K562 (cell line): Measurements from ENCODE around the gene CEP128. TPM values are rescaled to one million over a fixed set of nuclear protein-coding genes. Genes with fewer than 3 reads are reported as not detected.
A peak's percentile ranks its signal among the peaks of the same experiment; 100 is the strongest.

ENCODE experiments used
- ATAC-seq: fragments of 200-7000 bp; cut with Tn5 transposase; 3 replicates; pipeline ENCODE4 v1.9.1; 2020; ENCODE audit warnings: moderate library complexity
- BruUV-seq: library from RNA; stranded (reverse); fragments of 400-500 nt; replicated peaks from 2 replicates; lab custom pipeline; 2021; lab: Mats Ljungman, UMichigan
- CTCF ChIA-PET: fragments of 300-600 bp; formaldehyde crosslinking; extraction: SDS; loops from one replicate; lab custom pipeline; 2021; ENCODE audit warnings: low intra/inter-chr PET ratio; lab: Yijun Ruan, JAX
- POLR2A ChIA-PET: fragments of 300-600, 350-650 bp; sonication (Branson Sonifier 250); formaldehyde crosslinking; extraction: SDS; loops from one replicate; lab custom pipeline; 2021; ENCODE audit warnings: antibody characterized with exemption, inconsistent platforms; lab: Yijun Ruan, JAX
- DNase-seq, 4 experiments: peaks; one replicate each; pipeline versions ENCODE4 v3.0.0 to v3.0.0-alpha.2; 2011 to 2018; ENCODE audit warnings: low spot score in 3 of 4, mixed read lengths in 3 of 4; ENCODE audit errors: extremely low read depth in 1 of 4
- FAIRE-seq: peaks from 2 replicates; lab custom pipeline; 2011; peaks lifted over from hg19 to GRCh38; lab: Jason Lieb, UNC
- H2AFZ ChIP-seq: 2 replicates; pipeline ENCODE4 v1.6.0; 2011; ENCODE audit warnings: low read depth, low read length, control low read depth, inconsistent platforms
- H3K27ac ChIP-seq: fragments of 200-600 bp; 3 replicates; pipeline ENCODE4 v1.8.0; 2011; ENCODE audit warnings: low read depth, mild to moderate bottlenecking, control low read depth, inconsistent platforms, low read length, moderate library complexity, mixed read lengths; ENCODE audit errors: extremely low read depth
- H3K27me3 ChIP-seq, 2 experiments: fragments of 300-600 bp in 1 of 2; 2 replicates in 1 of 2; 3 replicates in 1 of 2; pipeline versions ENCODE4 v1.6.0 to v1.8.0; 2011; ENCODE audit warnings: inconsistent platforms in 2 of 2, low read length in 2 of 2, mild to moderate bottlenecking in 1 of 2, mixed read lengths in 1 of 2, moderate library complexity in 1 of 2; ENCODE audit not compliant: control insufficient read depth in 2 of 2, insufficient read depth in 2 of 2
- H3K36me3 ChIP-seq: fragments of 300-600 bp; 3 replicates; pipeline ENCODE4 v1.8.0; 2011; ENCODE audit warnings: mild to moderate bottlenecking, low read length, inconsistent platforms; ENCODE audit not compliant: control insufficient read depth, insufficient read depth
- H3K4me1 ChIP-seq, 2 experiments: fragments of 200-600 bp in 1 of 2; replicated peaks in 1 of 2; 2 replicates in 1 of 2; 3 replicates in 1 of 2; pipeline versions ENCODE4 v1.5.1 to v1.8.0; 2011; ENCODE audit warnings: inconsistent platforms in 2 of 2, low read length in 2 of 2, mild to moderate bottlenecking in 1 of 2, mixed read lengths in 1 of 2, moderate library complexity in 1 of 2; ENCODE audit not compliant: control insufficient read depth in 2 of 2, insufficient read depth in 2 of 2
- H3K4me2 ChIP-seq: 2 replicates; pipeline ENCODE4 v1.6.1; 2011; ENCODE audit warnings: low read length, control low read depth, inconsistent platforms, mixed read lengths; ENCODE audit not compliant: insufficient read depth
- H3K4me3 ChIP-seq: fragments of 200-600 bp; sonication (generic), shearing (Covaris generic); 2 replicates; pipeline ENCODE4 v1.5.1; 2016; ENCODE audit warnings: control low read depth, inconsistent platforms
- H3K79me2 ChIP-seq: fragments of 200-600 bp; 3 replicates; pipeline ENCODE4 v1.8.0; 2011; ENCODE audit warnings: low read length, inconsistent platforms; ENCODE audit not compliant: control insufficient read depth, insufficient read depth
- H3K9ac ChIP-seq, 2 experiments: 2 replicates each; pipeline versions ENCODE4 v1.6.0 to v1.6.1; 2011; ENCODE audit warnings: low read depth in 2 of 2, low read length in 2 of 2, control low read depth in 1 of 2, inconsistent platforms in 1 of 2, mild to moderate bottlenecking in 1 of 2, mixed read lengths in 1 of 2; ENCODE audit not compliant: insufficient read depth in 1 of 2
- H3K9me1 ChIP-seq: one replicate; pipeline ENCODE4 v1.6.0; 2011; ENCODE audit warnings: inconsistent platforms, mild to moderate bottlenecking, low read length, moderate library complexity; ENCODE audit not compliant: control insufficient read depth, insufficient read depth
- H3K9me3 ChIP-seq: replicated peaks from 2 replicates; pipeline ENCODE4 v1.5.1; 2011; ENCODE audit warnings: low read depth, low read length, inconsistent platforms; ENCODE audit not compliant: control insufficient read depth, insufficient read depth
- H4K20me1 ChIP-seq: replicated peaks from 2 replicates; pipeline ENCODE4 v1.6.1; 2011; ENCODE audit warnings: low read length, inconsistent platforms, mixed read lengths; ENCODE audit not compliant: control insufficient read depth, insufficient read depth
- C11orf30 ChIP-seq: fragments of 450-650 bp; IDR thresholded peaks from 2 replicates; pipeline ENCODE4 v1.6.1; 2016; ENCODE audit warnings: low read depth, mild to moderate bottlenecking
- CBFA2T2 ChIP-seq: fragments of 450-650 bp; conservative IDR thresholded peaks from 2 replicates; pipeline ENCODE4 v1.6.1; 2017; ENCODE audit warnings: mild to moderate bottlenecking
- MAFF ChIP-seq: IDR thresholded peaks from 2 replicates; pipeline ENCODE4 v1.6.1; 2012; ENCODE audit warnings: low read length, improper control_type of control experiment
- MAFG ChIP-seq: fragments of 450-650 bp; conservative IDR thresholded peaks from 2 replicates; pipeline ENCODE4 v1.6.1; 2016; ENCODE audit warnings: missing genetic modification characterization, missing compliant biosample characterization
- MAFK ChIP-seq: IDR thresholded peaks from 2 replicates; pipeline ENCODE4 v1.6.1; 2011; ENCODE audit warnings: low read length, improper control_type of control experiment
- NR2C1 ChIP-seq, 2 experiments: fragments of 450-650 bp; IDR thresholded peaks; 2 replicates each; pipeline ENCODE4 v1.6.1; 2017; ENCODE audit warnings: mild to moderate bottlenecking in 2 of 2, antibody characterized with exemption in 1 of 2, inconsistent platforms in 1 of 2, missing compliant biosample characterization in 1 of 2, missing genetic modification characterization in 1 of 2
- PRPF4 ChIP-seq: fragments of 200-400 bp; formaldehyde crosslinking; IDR thresholded peaks from one replicate; pipeline ENCODE4 v1.6.1; 2017; ENCODE audit warnings: low read length, low read depth, mild to moderate bottlenecking; ENCODE audit not compliant: insufficient read depth, poor library complexity, severe bottlenecking
- SPI1 ChIP-seq: IDR thresholded peaks from 2 replicates; pipeline ENCODE4 v1.6.1; 2011; ENCODE audit warnings: low read depth, low read length, control low read depth, borderline replicate concordance
- THAP7 ChIP-seq: fragments of 250-450 bp; sonication (Bioruptor Pico); IDR thresholded peaks from 2 replicates; pipeline ENCODE4 v1.5.0; 2021
- ZNF316 ChIP-seq: fragments of 450-650 bp; IDR thresholded peaks from 2 replicates; pipeline ENCODE4 v1.6.1; 2016
- WGBS: fragments of 100-300 bp; shearing (Covaris generic); methylation state at CpG from one replicate; pipeline ENCODE4 v1.1.6; 2016; ENCODE audit warnings: low coverage, mixed read lengths; ENCODE audit not compliant: insufficient coverage; ENCODE audit errors: missing lambda C conversion rate; 5-methylcytosine and 5-hydroxymethylcytosine counted together
- in situ Hi-C: fragments of 300-500 bp; cut with MboI; formaldehyde crosslinking; loops from 4 replicates; pipeline ENCODE4 v1.15.0; 2018; ENCODE audit warnings: inconsistent platforms, mixed read lengths
- intact Hi-C: fragments of 100-400 bp; cut with micrococcal nuclease; formaldehyde crosslinking; loops from 2 replicates; pipeline ENCODE4 v1.14.2; 2022
- polyA plus RNA-seq, 8 experiments: library from polyadenylated mRNA; depleted of rRNA in 4 of 8; stranded (reverse) in 5 of 8; unstranded in 3 of 8; fragments of >200 nt; fragmentation: Nextera tagmentation in 2 of 8; fragmentation: Illumina TruSeq in 1 of 8; extraction: Ambion mirVana in 2 of 8; extraction: Trizol in 1 of 8; gene quantifications; 2 replicates each; pipeline versions ENCODE4 v1.2.1 to v1.2.3, GENCODE V29; 2011 to 2014; ENCODE audit warnings: inconsistent platforms in 1 of 8, missing spikeins in 1 of 8
- total RNA-seq, 7 experiments: library from RNA; depleted of rRNA in 6 of 7; stranded (reverse); fragments of >200 nt in 6 of 7; fragmentation: Illumina TruSeq in 2 of 7; extraction: Trizol in 2 of 7; gene quantifications; 2 replicates each; pipeline versions ENCODE4 v1.2.1 to v1.2.3, GENCODE V29; 2011 to 2021; ENCODE audit warnings: low replicate concordance in 1 of 7

CEP128 gene
- total and polyA plus RNA-seq, 9 of the 15 experiments (the other 6 are each of a cell fraction or from before 2014, with no cell fraction given): 2.3 to 9.2 (median 4.6) TPM

- 0% methylated on average over 1 of the region's 1 CpG for WGBS
- H3K9ac ChIP-seq: no peak overlapping the region
- no peak overlapping the region for H3K4me3 ChIP-seq
- peaks cover 0 to 9% of the 10 kb centered on the region in 2 experiments; a peak in 3 of 5 replicates for H3K4me1 ChIP-seq
- H4K20me1 ChIP-seq: no peaks in the 10 kb centered on the region
- ATAC-seq (no peak), DNase-seq (no peak), FAIRE-seq (no peak)
- peak; percentile 7; the same call in 1 of the 2 replicates for TF ChIP-seq SPI1
- no peak for TF ChIP-seq NR2C1 (IDR thresholded peaks at IDR 0.05)
- TF ChIP-seq NR2C1 (tag; IDR thresholded peaks at IDR 0.05): no peak
- H3K79me2 ChIP-seq: no peaks in the 10 kb centered on the region
- H3K36me3 ChIP-seq: no peaks in the 10 kb centered on the region
- POLR2A ChIA-PET: no interaction called here
- BruUV-seq: no TSS peak
- peaks cover 0 to 5% of the 10 kb centered on the region in 2 experiments; a peak in 1 of 5 replicates for H3K27me3 ChIP-seq
- H3K4me2 ChIP-seq: no peak overlapping the region
- no peaks in the 10 kb centered on the region for H3K9me1 ChIP-seq
- in situ Hi-C loops: loop anchor here (5.0 kb wide), 1 partner anchor 105 kb away; no protein-coding TSS in a partner anchor
- no peaks in the 10 kb centered on the region for H3K9me3 ChIP-seq
- CTCF ChIA-PET: interaction anchor here (1.0 kb wide), 1 partner anchor 39 kb away, joined by 3 read pairs; no protein-coding TSS in a partner anchor
- intact Hi-C loops: loop anchor here (10.0 kb wide), 1 partner anchor 308 kb away; no protein-coding TSS in a partner anchor
- H3K27ac ChIP-seq: no peak overlapping the region
- H2AFZ ChIP-seq: no peak overlapping the region
These were observed 15.4 kb upstream of the CEP128 start for GRCh38 chr14:80956922-80957321.

- CTCF ChIA-PET: interaction anchor here (1.0 kb wide), 1 partner anchor 40 kb away, joined by 3 read pairs; no protein-coding TSS in a partner anchor
- TF ChIP-seq MAFG (tag) (peak; percentile 91), ZNF316 (peak; percentile 94), MAFK (peak; percentile 95), PRPF4 (no peak), C11orf30 (peak; percentile 92), CBFA2T2 (no peak), MAFF (peak; percentile 97), THAP7 (CRISPR knock-in tag) (no peak)
- TF ChIP-seq, all 486 proteins: peak for 5
- BruUV-seq: no TSS peak
These were observed 14.6 kb upstream of the CEP128 start for GRCh38 chr14:80956102-80956501.

More at GRCh38 chr14:80956102-80956501, 14.6 kb upstream of the CEP128 start:
- Histone ChIP-seq H4K20me1 (no peaks in the 10 kb centered on the region), H3K4me3 (no peak overlapping the region), H3K9me1 (no peaks in the 10 kb centered on the region), H3K9ac (no peak overlapping the region), H3K9me3 (no peaks in the 10 kb centered on the region), H3K4me2 (no peak overlapping the region), H3K4me1 (peaks cover 0 to 9% of the 10 kb centered on the region in 2 experiments; a peak in 3 of 5 replicates), H3K36me3 (no peaks in the 10 kb centered on the region), H3K27me3 (peaks cover 0 to 5% of the 10 kb centered on the region in 2 experiments; a peak in 1 of 5 replicates), H3K79me2 (no peaks in the 10 kb centered on the region), H3K27ac (no peak overlapping the region), H2AFZ (no peak overlapping the region)
- ATAC-seq (no peak), DNase-seq (no peak), FAIRE-seq (no peak)
- POLR2A ChIA-PET: interaction anchor here (1.2 kb wide), 1 partner anchor 8 kb away, joined by 5 read pairs; no protein-coding TSS in a partner anchor
- in situ Hi-C loops (loop anchor here (5.0 kb wide), 1 partner anchor 106 kb away; no protein-coding TSS in a partner anchor), intact Hi-C loops (loop anchor here (10.0 kb wide), 1 partner anchor 309 kb away; no protein-coding TSS in a partner anchor)
- WGBS: 16% methylated on average over 2 of the region's 2 CpGs
